ENCODE measurements around the gene ENAH. TPM values are rescaled to one million over a fixed set of nuclear protein-coding genes. Genes with fewer than 3 reads are reported as not detected.
A peak's percentile ranks its signal among the peaks of the same experiment; 100 is the strongest.

The ENAH gene
- polyA plus RNA-seq, 1 donor (not counting 4 experiments of a cell fraction or from before 2014, with no cell fraction given) = 61.0 TPM

DNA sequence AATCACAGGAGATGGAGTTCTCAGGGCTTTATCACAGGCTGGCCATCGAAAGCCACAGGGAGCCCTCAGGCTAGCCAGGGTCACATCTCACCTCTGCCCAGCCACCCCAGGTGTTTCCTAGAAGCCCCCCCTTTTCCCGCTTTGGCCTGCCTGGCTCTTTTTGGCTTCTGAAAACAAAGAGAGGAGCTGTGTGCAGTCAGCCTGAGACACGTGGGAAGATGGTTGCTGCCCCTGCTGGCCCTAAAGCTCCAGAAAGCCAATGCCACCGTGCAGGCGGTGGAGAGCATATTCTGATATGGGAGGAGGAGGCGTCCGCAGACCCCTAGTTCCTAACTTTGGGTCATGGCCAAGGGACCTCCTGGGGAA is 206.3 kb downstream of the ENAH start:
- dilution Hi-C loops (cut with MboI; ENCODE audit: extremely low pct_ligation_motif_present, low sequenced_read_pairs) = no loop called here
- TF ChIP-seq, protein P1, sequence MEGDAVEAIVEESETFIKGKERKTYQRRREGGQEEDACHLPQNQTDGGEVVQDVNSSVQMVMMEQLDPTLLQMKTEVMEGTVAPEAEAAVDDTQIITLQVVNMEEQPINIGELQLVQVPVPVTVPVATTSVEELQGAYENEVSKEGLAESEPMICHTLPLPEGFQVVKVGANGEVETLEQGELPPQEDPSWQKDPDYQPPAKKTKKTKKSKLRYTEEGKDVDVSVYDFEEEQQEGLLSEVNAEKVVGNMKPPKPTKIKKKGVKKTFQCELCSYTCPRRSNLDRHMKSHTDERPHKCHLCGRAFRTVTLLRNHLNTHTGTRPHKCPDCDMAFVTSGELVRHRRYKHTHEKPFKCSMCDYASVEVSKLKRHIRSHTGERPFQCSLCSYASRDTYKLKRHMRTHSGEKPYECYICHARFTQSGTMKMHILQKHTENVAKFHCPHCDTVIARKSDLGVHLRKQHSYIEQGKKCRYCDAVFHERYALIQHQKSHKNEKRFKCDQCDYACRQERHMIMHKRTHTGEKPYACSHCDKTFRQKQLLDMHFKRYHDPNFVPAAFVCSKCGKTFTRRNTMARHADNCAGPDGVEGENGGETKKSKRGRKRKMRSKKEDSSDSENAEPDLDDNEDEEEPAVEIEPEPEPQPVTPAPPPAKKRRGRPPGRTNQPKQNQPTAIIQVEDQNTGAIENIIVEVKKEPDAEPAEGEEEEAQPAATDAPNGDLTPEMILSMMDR (optimal IDR thresholded peaks at IDR 0.05 in 1 of 3, IDR thresholded peaks at IDR 0.05 in 1 of 3, conservative IDR thresholded peaks at IDR 0.05 in 1 of 3; ENCODE audit: extremely low read depth in 1 of 3, insufficient read depth in 2 of 3, low read length in 3 of 3) = no peak
- TF ChIP-seq EZH2 (IDR thresholded peaks at IDR 0.05; ENCODE audit: low read length) = no peak
- no peaks in the 10 kb centered on the region for H3K79me2 ChIP-seq (ENCODE audit: control insufficient read depth, insufficient read depth, low read length)
- H3K9me1 ChIP-seq (ENCODE audit: control insufficient read depth, extremely low read depth, insufficient read depth, low read length) = no peaks in the 10 kb centered on the region
- peaks cover 37% of the 10 kb centered on the region for H3K4me1 ChIP-seq (ENCODE audit: control insufficient read depth, extremely low read depth, insufficient read depth, low read length)
- no peaks in the 10 kb centered on the region for H3K27me3 ChIP-seq (ENCODE audit: control insufficient read depth, extremely low read depth, insufficient read depth, low read length)
- no peak for FAIRE-seq
- no peak for DNase-seq (ENCODE audit: low read depth, low spot score)
- no peak overlapping the region for H3K4me3 ChIP-seq (ENCODE audit: control insufficient read depth in 2 of 3, extremely low read depth in 1 of 3, insufficient read depth in 2 of 3, low read depth in 1 of 3, low read length in 3 of 3)
- H4K20me1 ChIP-seq (ENCODE audit: control insufficient read depth, extremely low read depth, insufficient read depth, low read length) = no peaks in the 10 kb centered on the region
- H3K27ac ChIP-seq (ENCODE audit: control insufficient read depth, insufficient read depth, low read length) = no peak overlapping the region
- H3K36me3 ChIP-seq (ENCODE audit: control insufficient read depth in 2 of 2, extremely low read depth in 1 of 2, insufficient read depth in 2 of 2, low read length in 2 of 2) = no peaks in the 10 kb centered on the region
- no peaks in the 10 kb centered on the region for H3K9me3 ChIP-seq (ENCODE audit: control insufficient read depth, low read depth, low read length)
- no peak overlapping the region for H2AFZ ChIP-seq (ENCODE audit: control insufficient read depth, low read length)
- H3K9ac ChIP-seq (ENCODE audit: control insufficient read depth, extremely low read depth, insufficient read depth, low read length) = no peak overlapping the region
- peak overlapping the region; percentile 9 for H3K4me2 ChIP-seq (ENCODE audit: control insufficient read depth, extremely low read depth, insufficient read depth, low read depth, low read length)

DNA sequence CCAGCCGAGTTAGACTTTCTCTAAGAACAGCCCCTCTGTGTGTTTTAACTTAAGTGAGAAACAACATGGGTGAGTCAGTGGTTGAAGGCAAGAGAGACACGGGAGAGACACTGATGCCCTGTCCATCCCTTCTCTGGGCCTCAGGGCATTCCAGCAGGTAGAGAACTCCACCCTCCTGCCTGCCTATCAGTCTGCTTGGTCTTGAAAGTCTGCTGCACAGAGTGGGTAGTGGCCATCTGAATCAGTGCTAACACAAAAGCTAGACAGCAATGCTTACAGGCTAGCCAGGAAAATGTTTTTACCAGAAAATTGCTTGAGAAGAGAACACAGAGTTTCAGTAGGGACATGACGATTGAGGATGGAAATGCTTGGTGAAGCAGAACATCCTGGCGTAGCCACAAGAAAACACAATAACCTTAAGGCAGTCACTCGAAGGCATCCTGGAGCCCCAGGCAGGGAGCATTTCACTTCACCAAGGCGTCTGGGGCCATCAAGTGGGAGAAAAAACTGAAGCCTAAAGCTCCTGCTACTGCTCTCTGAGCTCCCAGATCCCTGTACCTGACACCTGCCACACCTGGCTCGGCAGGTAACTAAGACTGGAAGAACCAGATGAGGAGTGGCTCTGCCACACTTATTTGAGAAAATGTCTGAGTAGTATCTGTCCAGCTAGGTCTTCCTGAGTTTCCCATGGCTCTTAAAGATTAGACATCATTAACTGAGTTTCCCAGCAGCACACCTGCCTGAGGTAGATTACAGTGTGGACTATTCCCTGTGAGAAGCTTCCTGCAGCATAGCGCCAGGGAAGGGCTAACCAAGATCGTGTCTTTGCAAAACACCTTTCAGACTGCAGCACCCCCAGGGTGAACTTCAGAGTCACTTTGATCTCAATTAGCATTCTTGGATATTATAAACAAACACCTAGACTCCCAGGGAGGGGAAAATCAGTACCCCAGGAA is 207.0 kb downstream of the ENAH start:
- DNase-seq (ENCODE audit: low read depth, low spot score) (no peak), FAIRE-seq (no peak)
- Histone ChIP-seq H3K9me1 (ENCODE audit: control insufficient read depth, extremely low read depth, insufficient read depth, low read length) (no peaks in the 10 kb centered on the region), H4K20me1 (ENCODE audit: control insufficient read depth, extremely low read depth, insufficient read depth, low read length) (no peaks in the 10 kb centered on the region), H3K9me3 (ENCODE audit: control insufficient read depth, low read depth, low read length) (no peaks in the 10 kb centered on the region), H3K9ac (ENCODE audit: control insufficient read depth, extremely low read depth, insufficient read depth, low read length) (no peak overlapping the region), H3K4me2 (ENCODE audit: control insufficient read depth, extremely low read depth, insufficient read depth, low read depth, low read length) (peak overlapping the region; percentile 9), H3K4me1 (ENCODE audit: control insufficient read depth, extremely low read depth, insufficient read depth, low read length) (peaks cover 37% of the 10 kb centered on the region), H3K79me2 (ENCODE audit: control insufficient read depth, insufficient read depth, low read length) (no peaks in the 10 kb centered on the region), H3K4me3 (ENCODE audit: control insufficient read depth in 2 of 3, extremely low read depth in 1 of 3, insufficient read depth in 2 of 3, low read depth in 1 of 3, low read length in 3 of 3) (no peak overlapping the region), H3K27ac (ENCODE audit: control insufficient read depth, insufficient read depth, low read length) (peak overlapping the region; percentile 42), H3K36me3 (ENCODE audit: control insufficient read depth in 2 of 2, extremely low read depth in 1 of 2, insufficient read depth in 2 of 2, low read length in 2 of 2) (no peaks in the 10 kb centered on the region), H2AFZ (ENCODE audit: control insufficient read depth, low read length) (no peak overlapping the region), H3K27me3 (ENCODE audit: control insufficient read depth, extremely low read depth, insufficient read depth, low read length) (no peaks in the 10 kb centered on the region)
- TF ChIP-seq, protein P1 (optimal IDR thresholded peaks at IDR 0.05 in 1 of 3, IDR thresholded peaks at IDR 0.05 in 1 of 3, conservative IDR thresholded peaks at IDR 0.05 in 1 of 3; ENCODE audit: extremely low read depth in 1 of 3, insufficient read depth in 2 of 3, low read length in 3 of 3) = no peak
- no peak for TF ChIP-seq EZH2 (IDR thresholded peaks at IDR 0.05; ENCODE audit: low read length)
- dilution Hi-C loops (cut with MboI; ENCODE audit: extremely low pct_ligation_motif_present, low sequenced_read_pairs) = no loop called here
